ENCODE measurements around the gene SNX9.
"Not testable (repeated sequence)": the region's sequence is repeated elsewhere in the genome, so short reads cannot be mapped to it uniquely, and the experiment has no call there.

Gene SNX9

GRCh38 chr6:157909282-157909664 is 86.2 kb downstream of the SNX9 start:
- TF ChIP-seq ZNF274 (IDR thresholded peaks at IDR 0.05; ENCODE audit: low read depth, low read length) = no peak
- H3K4me3 ChIP-seq (ENCODE audit: low read length) = no peak overlapping the region

- no peak overlapping the region for H3K4me3 ChIP-seq (ENCODE audit: low read length)
- TF ChIP-seq ZNF274 (IDR thresholded peaks at IDR 0.05; ENCODE audit: low read depth, low read length) = no peak
Measured at GRCh38 chr6:157911278-157911677, 88.2 kb downstream of the SNX9 start.

GRCh38 chr6:157911786-157912185 is 88.7 kb downstream of the SNX9 start:
- H3K4me3 ChIP-seq (ENCODE audit: low read length) = no peak overlapping the region
- no peak for TF ChIP-seq ZNF274 (IDR thresholded peaks at IDR 0.05; ENCODE audit: low read depth, low read length)

GRCh38 chr6:157912326-157912725 is 89.3 kb downstream of the SNX9 start:
- no peak for TF ChIP-seq ZNF274 (IDR thresholded peaks at IDR 0.05; ENCODE audit: low read depth, low read length)
- H3K4me3 ChIP-seq (ENCODE audit: low read length) = no peak overlapping the region

GRCh38 chr6:157921685-157922367 is 98.8 kb downstream of the SNX9 start:
- TF ChIP-seq ZNF274 (IDR thresholded peaks at IDR 0.05; ENCODE audit: low read depth, low read length) = no peak

GRCh38 chr6:157925771-157926170 is 102.7 kb downstream of the SNX9 start:
- no peak for TF ChIP-seq ZNF274 (IDR thresholded peaks at IDR 0.05; ENCODE audit: low read depth, low read length)
- no peak overlapping the region for H3K4me3 ChIP-seq (ENCODE audit: low read length)

More at GRCh38 chr6:157921685-157922367, 98.8 kb downstream of the SNX9 start:
- H3K4me3 ChIP-seq (ENCODE audit: low read length) = no peak overlapping the region

- no peak overlapping the region for H3K4me3 ChIP-seq (ENCODE audit: low read length)
- TF ChIP-seq ZNF274 (IDR thresholded peaks at IDR 0.05; ENCODE audit: low read depth, low read length) = no peak
Measured at GRCh38 chr6:157927011-157927410, 104.0 kb downstream of the SNX9 start.

GRCh38 chr6:157928428-157928827 is 105.4 kb downstream of the SNX9 start:
- no peak overlapping the region for H3K4me3 ChIP-seq (ENCODE audit: low read length)
- no peak for TF ChIP-seq ZNF274 (IDR thresholded peaks at IDR 0.05; ENCODE audit: low read depth, low read length)

GRCh38 chr6:157929076-157929475 is 106.0 kb downstream of the SNX9 start:
- TF ChIP-seq ZNF274 (IDR thresholded peaks at IDR 0.05; ENCODE audit: low read depth, low read length) = no peak
- H3K4me3 ChIP-seq (ENCODE audit: low read length) = no peak overlapping the region

- TF ChIP-seq ZNF274 (IDR thresholded peaks at IDR 0.05; ENCODE audit: low read depth, low read length) = no peak
Measured at GRCh38 chr6:157929765-157930319, 106.8 kb downstream of the SNX9 start.

GRCh38 chr6:157935786-157936185 is 112.7 kb downstream of the SNX9 start:
- no peak overlapping the region for H3K4me3 ChIP-seq (ENCODE audit: low read length)
- TF ChIP-seq ZNF274 (IDR thresholded peaks at IDR 0.05; ENCODE audit: low read depth, low read length) = no peak

More at GRCh38 chr6:157929765-157930319, 106.8 kb downstream of the SNX9 start:
- no peak overlapping the region for H3K4me3 ChIP-seq (ENCODE audit: low read length)

GRCh38 chr6:157937318-157937717 is 114.3 kb downstream of the SNX9 start:
- no peak overlapping the region for H3K4me3 ChIP-seq (ENCODE audit: low read length)

GRCh38 chr6:157937916-157938315 is 114.9 kb downstream of the SNX9 start:
- TF ChIP-seq ZNF274 (IDR thresholded peaks at IDR 0.05; ENCODE audit: low read depth, low read length) = no peak
- H3K4me3 ChIP-seq (ENCODE audit: low read length) = no peak overlapping the region

More at GRCh38 chr6:157937318-157937717, 114.3 kb downstream of the SNX9 start:
- TF ChIP-seq ZNF274 (IDR thresholded peaks at IDR 0.05; ENCODE audit: low read depth, low read length) = no peak

GRCh38 chr6:157940375-157941036 is 117.5 kb downstream of the SNX9 start:
- not testable (repeated sequence) for H3K4me3 ChIP-seq (ENCODE audit: low read length)
